Endothelial cell of umbilical vein (primary cell): Measurements from ENCODE around the gene TEP1. TPM values are rescaled to one million over a fixed set of nuclear protein-coding genes. Genes with fewer than 3 reads are reported as not detected.

Experiments
- Bru-seq: library from RNA; stranded (reverse); fragments of 400-500 nt; gene quantifications from one replicate; lab custom pipeline; 2021; lab: Mats Ljungman, UMichigan
- BruChase-seq, 2 experiments: library from RNA; stranded (reverse); fragments of 400-500 nt; gene quantifications; one replicate each; lab custom pipeline; 2021; lab: Mats Ljungman, UMichigan
- BruUV-seq: library from RNA; stranded (reverse); fragments of 400-500 nt; replicated peaks from 2 replicates; lab custom pipeline; 2021; lab: Mats Ljungman, UMichigan
- CTCF ChIA-PET: fragments of 300-600, 350-600 bp; sonication (Branson Sonifier 250); formaldehyde crosslinking; loops from one replicate; lab custom pipeline; 2021; ENCODE audit warnings: antibody characterized with exemption, inconsistent platforms; lab: Charles Lee
- POLR2A ChIA-PET: fragments of 300-600, 350-600 bp; sonication (Branson Sonifier 250); formaldehyde crosslinking; loops from one replicate; lab custom pipeline; 2021; ENCODE audit warnings: antibody characterized with exemption, inconsistent platforms; lab: Charles Lee
- DNase-seq: peaks from one replicate; pipeline ENCODE4 v3.0.0-alpha.2; 2011; ENCODE audit warnings: low read depth, low spot score
- FAIRE-seq: peaks from 2 replicates; lab custom pipeline; 2011; peaks lifted over from hg19 to GRCh38; lab: Jason Lieb, UNC
- H2AFZ ChIP-seq: 2 replicates; pipeline ENCODE4 v1.6.0; 2012; ENCODE audit warnings: low read depth, low read length, control low read depth, inconsistent platforms
- H3K27ac ChIP-seq: 2 replicates; pipeline ENCODE4 v1.5.1; 2011; ENCODE audit warnings: low read depth, mild to moderate bottlenecking, control low read depth, low read length, moderate library complexity; ENCODE audit not compliant: insufficient read depth
- H3K27me3 ChIP-seq, 2 experiments: 2 replicates each; pipeline versions ENCODE4 v1.6.0 to v1.6.1; 2011; ENCODE audit warnings: low read length in 2 of 2, mixed read lengths in 1 of 2; ENCODE audit not compliant: control insufficient read depth in 2 of 2, insufficient read depth in 2 of 2
- H3K36me3 ChIP-seq, 2 experiments: 2 replicates in 1 of 2; 3 replicates in 1 of 2; pipeline ENCODE4 v1.5.1; 2011; ENCODE audit warnings: low read length in 2 of 2, mild to moderate bottlenecking in 1 of 2, moderate library complexity in 1 of 2; ENCODE audit not compliant: control insufficient read depth in 2 of 2, insufficient read depth in 2 of 2; ENCODE audit errors: extremely low read depth in 1 of 2
- H3K4me1 ChIP-seq: 3 replicates; pipeline ENCODE4 v1.5.1; 2011; ENCODE audit warnings: mild to moderate bottlenecking, low read length; ENCODE audit not compliant: control insufficient read depth, insufficient read depth; ENCODE audit errors: extremely low read depth
- H3K4me2 ChIP-seq: 2 replicates; pipeline ENCODE4 v1.6.1; 2011; ENCODE audit warnings: low read length, control low read depth, mixed read lengths; ENCODE audit not compliant: insufficient read depth
- H3K4me3 ChIP-seq, 3 experiments: fragments of 200-600 bp in 1 of 3; sonication (generic), shearing (Covaris generic) in 1 of 3; replicated peaks in 1 of 3; 2 replicates each; pipeline ENCODE4 v1.5.1; 2011 to 2016; ENCODE audit warnings: control low read depth in 3 of 3, low read length in 3 of 3, mild to moderate bottlenecking in 2 of 3, inconsistent platforms in 1 of 3, low read depth in 1 of 3, moderate library complexity in 1 of 3; ENCODE audit not compliant: insufficient read depth in 1 of 3
- H3K79me2 ChIP-seq: 2 replicates; pipeline ENCODE4 v1.6.0; 2012; ENCODE audit warnings: low read length, inconsistent platforms; ENCODE audit not compliant: control insufficient read depth, insufficient read depth
- H3K9ac ChIP-seq: replicated peaks from 2 replicates; pipeline ENCODE3; 2011; ENCODE audit warnings: low read length, control low read depth; ENCODE audit not compliant: insufficient read depth; ENCODE audit errors: extremely low read depth
- H3K9me1 ChIP-seq: replicated peaks from 3 replicates; pipeline ENCODE4 v1.6.0; 2011; ENCODE audit warnings: mild to moderate bottlenecking, low read length; ENCODE audit not compliant: control insufficient read depth, insufficient read depth; ENCODE audit errors: extremely low read depth
- H3K9me3 ChIP-seq: replicated peaks from 2 replicates; pipeline ENCODE4 v1.5.1; 2012; ENCODE audit warnings: low read length, inconsistent platforms; ENCODE audit not compliant: control insufficient read depth, insufficient read depth
- H4K20me1 ChIP-seq: replicated peaks from 2 replicates; pipeline ENCODE3; 2011; ENCODE audit warnings: mild to moderate bottlenecking, low read length; ENCODE audit not compliant: control insufficient read depth, insufficient read depth; ENCODE audit errors: extremely low read depth
- EZH2 ChIP-seq: IDR thresholded peaks from 2 replicates; pipeline ENCODE4 v1.6.1; 2012; ENCODE audit warnings: borderline replicate concordance, low read depth, mild to moderate bottlenecking, moderate library complexity, low read length, inconsistent platforms; ENCODE audit not compliant: severe bottlenecking
- FOS ChIP-seq: IDR thresholded peaks from 2 replicates; pipeline ENCODE4 v1.6.1; 2011; ENCODE audit warnings: mild to moderate bottlenecking, low read length, moderate library complexity, borderline replicate concordance; ENCODE audit not compliant: insufficient read depth
- GATA2 ChIP-seq: IDR thresholded peaks from 2 replicates; pipeline ENCODE4 v1.7.0; 2011; ENCODE audit warnings: low read depth, mild to moderate bottlenecking, moderate library complexity, mixed read lengths, low read length; ENCODE audit not compliant: insufficient read length, insufficient read depth
- JUN ChIP-seq: IDR thresholded peaks from 2 replicates; pipeline ENCODE4 v1.6.1; 2011; ENCODE audit warnings: borderline replicate concordance, low read depth; ENCODE audit not compliant: insufficient read length, insufficient read depth
- MYC ChIP-seq: IDR thresholded peaks from one replicate; pipeline ENCODE4 v1.6.1; 2011; ENCODE audit warnings: mild to moderate bottlenecking, low read depth, low read length
- POLR2A ChIP-seq: IDR thresholded peaks from 2 replicates; pipeline ENCODE4 v1.6.1; 2012; ENCODE audit warnings: low read depth, mild to moderate bottlenecking, control low read depth, low read length
- POLR2AphosphoS5 ChIP-seq: IDR thresholded peaks from 2 replicates; pipeline ENCODE4 v1.6.1; 2012; ENCODE audit warnings: low read depth, mild to moderate bottlenecking, control low read depth, low read length, moderate library complexity; ENCODE audit not compliant: insufficient read depth
- dilution Hi-C: fragments of 300-500 bp; cut with MboI; formaldehyde crosslinking; loops from one replicate; pipeline ENCODE4 v1.15.0; 2019; ENCODE audit warnings: low sequenced_read_pairs; ENCODE audit not compliant: extremely low pct_ligation_motif_present
- intact Hi-C: fragments of 100-400 bp; cut with micrococcal nuclease; formaldehyde crosslinking; loops from one replicate; pipeline ENCODE4 v1.10.0; 2022
- long read RNA-seq: library from polyadenylated mRNA; stranded (forward); transcript quantifications from one replicate; pipeline ENCODE4 v2.0.0, GENCODE V29; 2021
- polyA minus RNA-seq, 3 experiments: library from RNA; depleted of rRNA, polyadenylated mRNA; stranded (reverse); fragments of >200 nt; gene quantifications; 1 replicate in 1 of 3; 2 replicates in 2 of 3; pipeline ENCODE4 v1.2.3, GENCODE V29; 2011
- polyA plus RNA-seq, 4 experiments: library from polyadenylated mRNA; depleted of rRNA in 3 of 4; stranded (reverse) in 3 of 4; unstranded in 1 of 4; fragments of >200 nt; gene quantifications; 2 replicates each; pipeline versions ENCODE4 v1.2.1 to v1.2.3, GENCODE V29; 2011 to 2012; ENCODE audit warnings: missing spikeins in 1 of 4
- total RNA-seq: library from RNA; stranded (reverse); gene quantifications from 2 replicates; pipeline ENCODE4 v1.2.3, GENCODE V29; 2021
- TF ChIP-seq, protein P1 (sequence below), 2 donors: IDR thresholded peaks; 1 replicate in 1 of 2; 2 replicates in 1 of 2; pipeline ENCODE4 v1.5.1; 2011; ENCODE audit warnings: low read length in 2 of 2, mild to moderate bottlenecking in 2 of 2, moderate library complexity in 2 of 2, control low read depth in 1 of 2, inconsistent platforms in 1 of 2, low read depth in 1 of 2; ENCODE audit not compliant: insufficient read depth in 1 of 2; ENCODE audit errors: extremely low read depth in 1 of 2
- TF ChIP-seq, protein P2 (sequence below): IDR thresholded peaks from 2 replicates; pipeline ENCODE4 v1.6.1; 2011; ENCODE audit not compliant: insufficient read depth, insufficient read length

The TEP1 gene
- 40.3 and 44.6 TPM in 2 replicates for total RNA-seq
- 18.1 and 19.6 TPM in 2 replicates for polyA plus RNA-seq
- 10.3 and 11.9 TPM in 2 replicates for polyA plus RNA-seq (2011; cell fraction: cytosol; rRNA removed)
- 131 and 146 TPM in 2 replicates for polyA plus RNA-seq (2011; cell fraction: nucleus; rRNA removed)
- 12.0 and 15.8 TPM in 2 replicates for polyA plus RNA-seq (2012)
- polyA minus RNA-seq, result 56.2 and 66.9 TPM in 2 replicates
- 9.4 TPM for polyA minus RNA-seq (2011; cell fraction: cytosol; rRNA and poly(A)+ RNA removed)
- polyA minus RNA-seq (2011; cell fraction: nucleus; rRNA and poly(A)+ RNA removed), result 55.5 and 84.3 TPM in 2 replicates
- percentile 64 among the genes with signal in this experiment for Bru-seq, nascent RNA
- BruChase-seq, experiment 1, labeled RNA remaining after a 6-hour chase, result percentile 73 among the genes with signal in this experiment
- BruChase-seq, experiment 2, labeled RNA remaining after a 2-hour chase, result percentile 83 among the genes with signal in this experiment
- long read RNA-seq, partial matches to known transcripts, result 5 of 8 reads
- long read RNA-seq, other reads (novel, unspliced or antisense), result 3 of 8 reads

DNA sequence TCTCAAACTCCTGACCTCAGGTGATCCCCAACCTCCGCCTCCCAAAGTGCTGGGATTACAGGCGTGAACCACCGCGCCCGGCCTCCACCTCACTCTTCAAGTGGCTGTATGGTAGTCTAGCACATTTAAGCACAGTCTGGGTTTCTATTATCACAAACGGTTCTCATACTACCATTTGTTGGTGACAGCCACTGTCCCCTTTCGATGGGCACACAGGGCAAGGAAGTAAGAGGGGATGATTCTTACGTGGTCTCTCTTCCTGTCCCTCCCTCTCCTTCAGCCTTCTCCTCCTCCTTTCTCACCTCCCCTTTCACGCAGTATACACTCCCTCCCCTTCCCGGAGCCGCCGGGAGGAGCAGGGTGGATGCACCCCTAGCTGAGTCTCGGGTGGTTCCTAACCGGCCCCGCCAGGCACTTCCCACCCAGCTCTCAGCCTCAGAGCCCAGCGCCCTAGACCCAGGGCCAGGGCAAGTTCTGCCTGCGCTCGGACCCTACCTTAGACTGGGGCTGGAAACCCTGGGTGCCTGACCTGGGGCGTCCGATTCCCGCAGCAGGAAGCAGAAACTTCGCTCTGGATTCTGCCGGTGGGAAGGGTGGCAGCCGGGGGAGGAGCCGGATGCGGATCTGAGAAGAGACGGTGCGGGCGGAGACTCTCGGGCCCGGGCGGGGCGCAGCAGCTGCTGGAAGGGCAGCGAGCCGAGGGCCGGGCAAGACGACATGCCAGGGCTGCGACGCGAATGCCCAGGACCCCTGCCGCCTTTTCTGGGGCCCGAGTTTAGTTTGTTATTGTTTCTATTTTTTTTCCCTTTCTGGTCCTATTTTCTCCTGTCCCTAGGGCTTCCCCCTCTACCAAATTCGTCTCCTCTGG, at the start of gene TEP1:
Gene TEP1, minus strand, starts transcription at position 626 of the 868 bp plus-strand sequence. CDS start 5,062 bp downstream, outside the sequence.
- H3K9me1 ChIP-seq, result no peaks in the 10 kb centered on the region
- peak within 1 kb of the TSS; percentile 85 for H3K27ac ChIP-seq
- ChIA-PET POLR2A (interaction anchor here (0.6 to 1.8 kb wide), 8 partner anchors 8 to 269 kb away, joined by 3 to 10 read pairs (median 4); partner anchors contain the start of genes APEX1, PARP2 and PNP), CTCF (interaction anchor here (0.6 to 4.3 kb wide), 9 partner anchors 8 to 194 kb away, joined by 3 to 110 read pairs (median 10); partner anchors contain the start of genes APEX1 and OSGEP)
- H4K20me1 ChIP-seq, result no peaks in the 10 kb centered on the region
- H3K4me3 ChIP-seq, result peak within 1 kb of the TSS; percentile 80 to 97 (median 86)
- peak; percentile 86 for FAIRE-seq
- no peaks in the 10 kb centered on the region for H3K27me3 ChIP-seq
- H3K9me3 ChIP-seq, result no peaks in the 10 kb centered on the region
- H3K79me2 ChIP-seq, result peaks cover 4% of the 10 kb centered on the region
- no TSS peak for BruUV-seq
- peak within 1 kb of the TSS; percentile 98 for H2AFZ ChIP-seq
- H3K4me1 ChIP-seq, result peaks cover 17% of the 10 kb centered on the region
- TF ChIP-seq FOS (no peak), JUN (no peak), POLR2AphosphoS5 (peak; percentile 75), MYC (no peak), POLR2A (peak; percentile 78), GATA2 (no peak), EZH2 (no peak)
- TF ChIP-seq, protein P1, sequence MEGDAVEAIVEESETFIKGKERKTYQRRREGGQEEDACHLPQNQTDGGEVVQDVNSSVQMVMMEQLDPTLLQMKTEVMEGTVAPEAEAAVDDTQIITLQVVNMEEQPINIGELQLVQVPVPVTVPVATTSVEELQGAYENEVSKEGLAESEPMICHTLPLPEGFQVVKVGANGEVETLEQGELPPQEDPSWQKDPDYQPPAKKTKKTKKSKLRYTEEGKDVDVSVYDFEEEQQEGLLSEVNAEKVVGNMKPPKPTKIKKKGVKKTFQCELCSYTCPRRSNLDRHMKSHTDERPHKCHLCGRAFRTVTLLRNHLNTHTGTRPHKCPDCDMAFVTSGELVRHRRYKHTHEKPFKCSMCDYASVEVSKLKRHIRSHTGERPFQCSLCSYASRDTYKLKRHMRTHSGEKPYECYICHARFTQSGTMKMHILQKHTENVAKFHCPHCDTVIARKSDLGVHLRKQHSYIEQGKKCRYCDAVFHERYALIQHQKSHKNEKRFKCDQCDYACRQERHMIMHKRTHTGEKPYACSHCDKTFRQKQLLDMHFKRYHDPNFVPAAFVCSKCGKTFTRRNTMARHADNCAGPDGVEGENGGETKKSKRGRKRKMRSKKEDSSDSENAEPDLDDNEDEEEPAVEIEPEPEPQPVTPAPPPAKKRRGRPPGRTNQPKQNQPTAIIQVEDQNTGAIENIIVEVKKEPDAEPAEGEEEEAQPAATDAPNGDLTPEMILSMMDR (IDR thresholded peaks at IDR 0.05; ENCODE audit: extremely low read depth in 1 of 2, insufficient read depth in 1 of 2, low read depth in 1 of 2, low read length in 2 of 2), result no peak
- TF ChIP-seq, protein P2, sequence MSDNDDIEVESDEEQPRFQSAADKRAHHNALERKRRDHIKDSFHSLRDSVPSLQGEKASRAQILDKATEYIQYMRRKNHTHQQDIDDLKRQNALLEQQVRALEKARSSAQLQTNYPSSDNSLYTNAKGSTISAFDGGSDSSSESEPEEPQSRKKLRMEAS, result no peak
- peak; percentile 80 for DNase-seq
- peaks cover 0 to 2% of the 10 kb centered on the region in 2 experiments for H3K36me3 ChIP-seq
- H3K4me2 ChIP-seq, result peak within 1 kb of the TSS; percentile 99
- H3K9ac ChIP-seq, result peak within 1 kb of the TSS; percentile 92
- dilution Hi-C loops (no loop called here), intact Hi-C loops (loop anchor here (1.0 to 5.0 kb wide), 7 partner anchors 14 to 268 kb away; partner anchors contain the start of genes APEX1, CCNB1IP1, PNP and TTC5)
